GM19240 (cell line): ENCODE data around the gene ATP2B2.
A peak's percentile ranks its signal among the peaks of the same experiment; 100 is the strongest.

ENCODE experiments used
- DNase-seq: peaks from one replicate; pipeline ENCODE4 v3.0.0; 2011; ENCODE audit warnings: low spot score; ENCODE audit not compliant: insufficient read length

The ATP2B2 gene

GRCh38 chr3:10347648-10348403 lies 157.6 kb downstream of the ATP2B2 start:
- DNase-seq, result no peak

- DNase-seq, result no peak
These were observed 159.5 kb downstream of the ATP2B2 start for GRCh38 chr3:10345911-10346310.

GRCh38 chr3:10344944-10345575 lies 160.3 kb downstream of the ATP2B2 start:
- DNase-seq, result no peak

GRCh38 chr3:10344147-10344943 lies 161.0 kb downstream of the ATP2B2 start:
- peak; percentile 75 for DNase-seq

GRCh38 chr3:10343526-10343925 lies 161.9 kb downstream of the ATP2B2 start:
- DNase-seq, result no peak

GRCh38 chr3:10342781-10343180 lies 162.6 kb downstream of the ATP2B2 start:
- DNase-seq, result no peak

GRCh38 chr3:10341901-10342398 lies 163.4 kb downstream of the ATP2B2 start:
- DNase-seq, result no peak

- no peak for DNase-seq
These were observed 164.9 kb downstream of the ATP2B2 start for GRCh38 chr3:10340476-10340875.

- no peak for DNase-seq
These were observed 165.3 kb downstream of the ATP2B2 start for GRCh38 chr3:10340046-10340445.

GRCh38 chr3:10339376-10339955 lies 165.9 kb downstream of the ATP2B2 start:
- no peak for DNase-seq

- DNase-seq, result no peak
These were observed 166.6 kb downstream of the ATP2B2 start for GRCh38 chr3:10338591-10339353.

- DNase-seq, result no peak
These were observed 167.3 kb downstream of the ATP2B2 start for GRCh38 chr3:10338164-10338470.

- no peak for DNase-seq
These were observed 167.8 kb downstream of the ATP2B2 start for GRCh38 chr3:10337323-10338163.

- DNase-seq, result no peak
These were observed 168.6 kb downstream of the ATP2B2 start for GRCh38 chr3:10336761-10337160.

GRCh38 chr3:10335871-10336622 lies 169.3 kb downstream of the ATP2B2 start:
- no peak for DNase-seq

- no peak for DNase-seq
These were observed 170.1 kb downstream of the ATP2B2 start for GRCh38 chr3:10335190-10335738.

GRCh38 chr3:10334459-10334858 lies 170.9 kb downstream of the ATP2B2 start:
- DNase-seq, result no peak

GRCh38 chr3:10334042-10334441 lies 171.3 kb downstream of the ATP2B2 start:
- no peak for DNase-seq

- no peak for DNase-seq
These were observed 172.1 kb downstream of the ATP2B2 start for GRCh38 chr3:10333349-10333650.
